H1 (cell line): ENCODE data around the gene CDK13. TPM values are rescaled to one million over a fixed set of nuclear protein-coding genes. Genes with fewer than 3 reads are reported as not detected.

Experiments used
- CTCF ChIA-PET: fragments of 300-600 bp; sonication (Branson Sonifier 250); formaldehyde crosslinking; loops from one replicate; lab custom pipeline; 2021; ENCODE audit not compliant: partially characterized antibody; lab: Charles Lee
- POLR2A ChIA-PET: fragments of 300-600 bp; sonication (Branson Sonifier 250); formaldehyde crosslinking; loops from one replicate; lab custom pipeline; 2021; ENCODE audit warnings: inconsistent platforms; ENCODE audit not compliant: partially characterized antibody; lab: Charles Lee
- DNase-seq, 2 experiments: peaks; one replicate each; pipeline versions ENCODE4 v3.0.0 to v3.0.0-alpha.2; 2010 to 2022; ENCODE audit warnings: low spot score in 2 of 2, low read depth in 1 of 2, mixed read lengths in 1 of 2
- FAIRE-seq: peaks from 2 replicates; lab custom pipeline; 2011; peaks lifted over from hg19 to GRCh38; lab: Jason Lieb, UNC
- H2AFZ ChIP-seq: 2 replicates; pipeline ENCODE4 v1.8.1; 2012; ENCODE audit warnings: low read length, inconsistent platforms
- H2AK5ac ChIP-seq: 2 replicates; pipeline ENCODE4 v1.6.1; 2013; ENCODE audit warnings: low read depth, low read length
- H2BK120ac ChIP-seq: replicated peaks from 2 replicates; pipeline ENCODE3; 2013; ENCODE audit warnings: low read depth, low read length, inconsistent platforms
- H2BK12ac ChIP-seq: 2 replicates; pipeline ENCODE4 v1.6.1; 2013; ENCODE audit warnings: low read depth, low read length
- H2BK15ac ChIP-seq: 2 replicates; pipeline ENCODE4 v1.6.1; 2013; ENCODE audit warnings: low read length
- H2BK20ac ChIP-seq: 2 replicates; pipeline ENCODE4 v1.6.1; 2013; ENCODE audit warnings: low read length
- H2BK5ac ChIP-seq: 2 replicates; pipeline ENCODE4 v1.6.1; 2013; ENCODE audit warnings: low read depth, low read length
- H3K14ac ChIP-seq: 2 replicates; pipeline ENCODE4 v1.6.1; 2013; ENCODE audit warnings: inconsistent platforms; ENCODE audit not compliant: insufficient read length
- H3K18ac ChIP-seq: 2 replicates; pipeline ENCODE4 v1.6.1; 2013; ENCODE audit warnings: low read length; ENCODE audit errors: extremely low read depth
- H3K23ac ChIP-seq: 2 replicates; pipeline ENCODE4 v1.6.1; 2013; ENCODE audit warnings: inconsistent platforms; ENCODE audit not compliant: insufficient read length
- H3K23me2 ChIP-seq: 2 replicates; pipeline ENCODE4 v1.6.1; 2013; ENCODE audit warnings: low read depth, low read length
- H3K27ac ChIP-seq: 2 replicates; pipeline ENCODE4 v1.6.1; 2011; ENCODE audit warnings: low read depth, low read length, inconsistent platforms
- H3K27me3 ChIP-seq, 4 experiments: replicated peaks in 1 of 4; 1 replicate in 1 of 4; 2 replicates in 3 of 4; pipeline versions ENCODE4 v1.6.1 to v1.8.1; 2011 to 2013; ENCODE audit warnings: low read length in 3 of 4, mild to moderate bottlenecking in 3 of 4, inconsistent platforms in 2 of 4, mixed read lengths in 2 of 4, moderate library complexity in 1 of 4; ENCODE audit not compliant: control insufficient read depth in 3 of 4, insufficient read depth in 3 of 4; ENCODE audit errors: extremely low read depth in 1 of 4
- H3K36me3 ChIP-seq, 4 experiments: 2 replicates each; pipeline versions ENCODE4 v1.6.1 to v1.8.1; 2011 to 2013; ENCODE audit warnings: mild to moderate bottlenecking in 4 of 4, low read length in 3 of 4, moderate library complexity in 2 of 4, control low read depth in 1 of 4, inconsistent platforms in 1 of 4; ENCODE audit not compliant: insufficient read depth in 4 of 4, control insufficient read depth in 2 of 4
- H3K4ac ChIP-seq: replicated peaks from 2 replicates; pipeline ENCODE3; 2013; ENCODE audit warnings: low read length, low read depth, mixed read lengths, inconsistent platforms; ENCODE audit not compliant: insufficient read length
- H3K4me1 ChIP-seq, 4 experiments: replicated peaks in 1 of 4; 1 replicate in 1 of 4; 2 replicates in 3 of 4; pipeline versions ENCODE4 v1.6.1 to v1.8.1; 2011 to 2013; ENCODE audit warnings: low read length in 3 of 4, inconsistent platforms in 2 of 4, mixed read lengths in 1 of 4; ENCODE audit not compliant: insufficient read depth in 4 of 4, control insufficient read depth in 3 of 4
- H3K4me2 ChIP-seq, 2 experiments: 2 replicates each; pipeline versions ENCODE4 v1.6.1 to v1.8.1; 2011 to 2013; ENCODE audit warnings: low read depth in 2 of 2, low read length in 2 of 2, control low read depth in 1 of 2, inconsistent platforms in 1 of 2, mild to moderate bottlenecking in 1 of 2; ENCODE audit not compliant: insufficient read depth in 1 of 2
- H3K4me3 ChIP-seq, 4 experiments: fragments of 200-600, 300-600 bp in 1 of 4; sonication (generic), shearing (Covaris generic), sonication (Bioruptor Twin) in 1 of 4; 2 replicates each; pipeline versions ENCODE4 v1.5.1 to v1.8.1; 2011 to 2016; ENCODE audit warnings: low read length in 4 of 4, low read depth in 3 of 4, control low read depth in 2 of 4, inconsistent platforms in 2 of 4, mild to moderate bottlenecking in 2 of 4, mixed read lengths in 1 of 4, moderate library complexity in 1 of 4; ENCODE audit not compliant: insufficient read depth in 2 of 4; ENCODE audit errors: extremely low read depth in 1 of 4
- H3K56ac ChIP-seq: replicated peaks from 2 replicates; pipeline ENCODE3; 2013; ENCODE audit warnings: low read depth, mild to moderate bottlenecking, mixed read lengths, low read length, inconsistent platforms; ENCODE audit not compliant: insufficient read length
- H3K79me1 ChIP-seq: 2 replicates; pipeline ENCODE4 v1.6.1; 2013; ENCODE audit warnings: low read depth, low read length, control low read depth
- H3K79me2 ChIP-seq, 2 experiments: 2 replicates each; pipeline versions ENCODE4 v1.6.1 to v1.8.1; 2012 to 2013; ENCODE audit warnings: low read length in 2 of 2, mild to moderate bottlenecking in 2 of 2, inconsistent platforms in 1 of 2; ENCODE audit not compliant: insufficient read depth in 2 of 2, control insufficient read depth in 1 of 2
- H3K9ac ChIP-seq, 4 experiments: replicated peaks in 1 of 4; 1 replicate in 1 of 4; 2 replicates in 3 of 4; pipeline versions ENCODE4 v1.6.1 to v1.8.1; 2011 to 2013; ENCODE audit warnings: low read depth in 3 of 4, low read length in 3 of 4, control low read depth in 2 of 4, mild to moderate bottlenecking in 2 of 4, moderate library complexity in 2 of 4, inconsistent platforms in 1 of 4; ENCODE audit errors: extremely low read depth in 1 of 4
- H3K9me3 ChIP-seq, 2 experiments: 2 replicates each; pipeline versions ENCODE4 v1.6.1 to v1.8.1; 2012 to 2013; ENCODE audit warnings: mild to moderate bottlenecking in 2 of 2, moderate library complexity in 2 of 2, control low read depth in 1 of 2, inconsistent platforms in 1 of 2, low read depth in 1 of 2, low read length in 1 of 2, mixed read lengths in 1 of 2; ENCODE audit not compliant: insufficient read depth in 2 of 2
- H4K20me1 ChIP-seq, 2 experiments: replicated peaks in 1 of 2; 2 replicates each; pipeline versions ENCODE3 to v1.8.1; 2011 to 2013; ENCODE audit warnings: inconsistent platforms in 2 of 2, low read length in 2 of 2, mild to moderate bottlenecking in 1 of 2; ENCODE audit not compliant: insufficient read depth in 2 of 2, control insufficient read depth in 1 of 2
- H4K5ac ChIP-seq: 2 replicates; pipeline ENCODE4 v1.6.1; 2013; ENCODE audit warnings: low read length, low read depth, mixed read lengths, inconsistent platforms; ENCODE audit not compliant: insufficient read length
- H4K8ac ChIP-seq: 2 replicates; pipeline ENCODE4 v1.8.0; 2013; ENCODE audit warnings: mild to moderate bottlenecking, moderate library complexity, low read length, inconsistent platforms; ENCODE audit not compliant: insufficient read depth; ENCODE audit errors: extremely low read depth
- H4K91ac ChIP-seq: replicated peaks from 2 replicates; pipeline ENCODE3; 2013; ENCODE audit warnings: low read length, mixed read lengths, inconsistent platforms; ENCODE audit not compliant: insufficient read length
- ASH2L ChIP-seq: fragments of 200-600, 300-600 bp; sonication (generic); IDR thresholded peaks from one replicate; pipeline ENCODE4 v1.7.1; 2017; ENCODE audit warnings: low read length
- GTF2F1 ChIP-seq: IDR thresholded peaks from 2 replicates; pipeline ENCODE4 v1.6.1; 2012; ENCODE audit warnings: low read depth, low read length, improper control_type of control experiment, borderline replicate concordance
- HDAC6 ChIP-seq: IDR thresholded peaks from one replicate; pipeline ENCODE4 v1.7.1; 2012; ENCODE audit warnings: low read depth, mild to moderate bottlenecking, inconsistent platforms, low read length, moderate library complexity
- JUN ChIP-seq: IDR thresholded peaks from 2 replicates; pipeline ENCODE4 v1.6.1; 2011; ENCODE audit warnings: low read depth, mild to moderate bottlenecking, improper control_type of control experiment, low read length
- NANOG ChIP-seq: IDR thresholded peaks from 2 replicates; pipeline ENCODE4 v1.6.1; 2011; ENCODE audit warnings: low read length, low read depth, mild to moderate bottlenecking, inconsistent platforms; ENCODE audit not compliant: insufficient read depth, poor library complexity, severe bottlenecking
- POLR2AphosphoS5 ChIP-seq: IDR thresholded peaks from 2 replicates; pipeline ENCODE4 v1.6.1; 2011; ENCODE audit warnings: low read depth, low read length
- POU5F1 ChIP-seq: IDR thresholded peaks from 2 replicates; pipeline ENCODE4 v1.6.1; 2011; ENCODE audit warnings: low read depth, mild to moderate bottlenecking, low read length, moderate library complexity
- RFX5 ChIP-seq: IDR thresholded peaks from 2 replicates; pipeline ENCODE4 v1.6.1; 2011; ENCODE audit warnings: low read depth, low read length, improper control_type of control experiment, borderline replicate concordance
- RNF2 ChIP-seq: fragments of 200-900, 300-1000 bp; sonication (generic); IDR thresholded peaks from 2 replicates; pipeline ENCODE4 v1.7.1; 2016; ENCODE audit warnings: borderline replicate concordance, low read depth, mild to moderate bottlenecking, antibody characterized with exemption, low read length; ENCODE audit not compliant: poor library complexity, severe bottlenecking; ENCODE audit errors: missing control alignments
- SP4 ChIP-seq: IDR thresholded peaks from 2 replicates; pipeline ENCODE4 v1.6.1; 2012; ENCODE audit warnings: low read length, inconsistent platforms
- SRF ChIP-seq: IDR thresholded peaks from 2 replicates; pipeline ENCODE4 v1.6.1; 2011; ENCODE audit warnings: mild to moderate bottlenecking, low read depth, low read length, moderate library complexity
- SUZ12 ChIP-seq: fragments of 200-600 bp; sonication (generic); IDR thresholded peaks from 2 replicates; pipeline ENCODE4 v1.6.1; 2012; ENCODE audit warnings: mild to moderate bottlenecking, inconsistent platforms, low read length, moderate library complexity, mixed read lengths
- TCF12 ChIP-seq: IDR thresholded peaks from 2 replicates; pipeline ENCODE4 v1.6.1; 2011; ENCODE audit warnings: low read depth, mild to moderate bottlenecking, low read length
- USF2 ChIP-seq: IDR thresholded peaks from 2 replicates; pipeline ENCODE4 v1.6.1; 2011; ENCODE audit warnings: low read length, improper control_type of control experiment
- WGBS, 2 experiments: shearing (Covaris generic) in 1 of 2; methylation state at CpG; one replicate each; pipeline versions ENCODE4 v1.1.6 to v1.1.7; 2013 to 2015; ENCODE audit warnings: low lambda C conversion rate in 2 of 2, mixed read lengths in 2 of 2, inconsistent platforms in 1 of 2, low coverage in 1 of 2, missing lambda C conversion rate in 1 of 2; ENCODE audit not compliant: insufficient replicate concordance in 2 of 2, insufficient coverage in 1 of 2, insufficient read length in 1 of 2; ENCODE audit errors: extremely low coverage in 1 of 2, missing lambda C conversion rate in 1 of 2; 5-methylcytosine and 5-hydroxymethylcytosine counted together
- polyA plus RNA-seq, 7 experiments: library from polyadenylated mRNA; depleted of rRNA in 3 of 7; stranded (reverse) in 5 of 7; unstranded in 2 of 7; fragments of >200 nt in 5 of 7; fragments of 200-250 nt in 2 of 7; gene quantifications; 1 replicate in 5 of 7; 2 replicates in 1 of 7; 4 replicates in 1 of 7; pipeline versions ENCODE4 v1.2.1 to v1.2.3, GENCODE V29; 2011 to 2013; ENCODE audit warnings: missing spikeins in 2 of 7, mixed read lengths in 2 of 7
- total RNA-seq: library from RNA; stranded (reverse); fragmentation: NEBNext Ultra II Directional; extraction: Animal tissue kit (Norgen Biotek cat#: 25700); gene quantifications from 2 replicates; pipeline ENCODE4 v1.2.1, GENCODE V29; 2021

CDK13 gene
- total and polyA plus RNA-seq, 2 of the 8 experiments (the other 6 are each of a cell fraction or from before 2014, with no cell fraction given), result 22.6 to 49.5 TPM

GRCh38 chr7:40102897-40103296 is 152.8 kb downstream of the CDK13 start:
- H2BK15ac ChIP-seq, result no peak overlapping the region
- no peak overlapping the region for H3K14ac ChIP-seq
- H4K8ac ChIP-seq, result no peak overlapping the region
- no peak overlapping the region for H2BK12ac ChIP-seq
- no peak overlapping the region for H3K27ac ChIP-seq
- H3K79me2 ChIP-seq, result no peaks in the 10 kb centered on the region
- no peak overlapping the region for H4K91ac ChIP-seq
- H3K4me3 ChIP-seq, result no peak overlapping the region
- H4K20me1 ChIP-seq, result no peaks in the 10 kb centered on the region
- H2BK120ac ChIP-seq, result no peak overlapping the region
- H3K23me2 ChIP-seq, result no peaks in the 10 kb centered on the region
- H3K27me3 ChIP-seq, result no peaks in the 10 kb centered on the region
- H3K79me1 ChIP-seq, result no peaks in the 10 kb centered on the region
- H4K5ac ChIP-seq, result no peak overlapping the region
- H2BK20ac ChIP-seq, result no peak overlapping the region
- no peak overlapping the region for H2AK5ac ChIP-seq
- no peak for DNase-seq
- ChIA-PET CTCF (no interaction called here), POLR2A (interaction anchor here (1.4 kb wide), 1 partner anchor 10 kb away, joined by 3 read pairs; no protein-coding TSS in a partner anchor)
- H3K9me3 ChIP-seq, result no peaks in the 10 kb centered on the region
- H2BK5ac ChIP-seq, result no peak overlapping the region
- H3K18ac ChIP-seq, result no peak overlapping the region
- 83% methylated on average over 2 of the region's 2 CpGs; no CpG with 5 or more reads in 1 of the 2 experiments for WGBS, 2 experiments
- no peak for FAIRE-seq
- H2AFZ ChIP-seq, result no peak overlapping the region
- H3K9ac ChIP-seq, result no peak overlapping the region
- H3K56ac ChIP-seq, result no peak overlapping the region
- no peaks in the 10 kb centered on the region; a peak in 1 of 8 replicates for H3K36me3 ChIP-seq
- no peaks in the 10 kb centered on the region for H3K4me1 ChIP-seq
- no peak overlapping the region for H3K4me2 ChIP-seq
- H3K4ac ChIP-seq, result no peak overlapping the region
- no peak overlapping the region for H3K23ac ChIP-seq
- no peak for TF ChIP-seq USF2
- no peak for TF ChIP-seq SP4
- no peak for TF ChIP-seq SRF
- no peak for TF ChIP-seq RFX5
- no peak for TF ChIP-seq POU5F1
- no peak for TF ChIP-seq ASH2L
- TF ChIP-seq TCF12, result no peak
- TF ChIP-seq GTF2F1, result no peak
- no peak for TF ChIP-seq JUN
- no peak for TF ChIP-seq SUZ12
- no peak for TF ChIP-seq HDAC6
- TF ChIP-seq NANOG, result no peak
- TF ChIP-seq POLR2AphosphoS5, result no peak
- no peak for TF ChIP-seq RNF2
